ENCODE measurements around the gene CBX4.

CBX4 gene

GRCh38 chr17:79788455-79788854, 50.8 kb downstream of the CBX4 start:
- no peak overlapping the region for H3K27ac ChIP-seq (ENCODE audit: low read depth, low read length)
- no peaks in the 10 kb centered on the region for H3K9me3 ChIP-seq (ENCODE audit: insufficient read depth, low read length)
- no peak for TF ChIP-seq CTCF (IDR thresholded peaks at IDR 0.05; ENCODE audit: insufficient read depth, low read length, poor library complexity, severe bottlenecking)
- TF ChIP-seq EZH2phosphoT487 (conservative IDR thresholded peaks at IDR 0.05; ENCODE audit: low read length), result no peak
- no peak overlapping the region for H3K4me2 ChIP-seq (ENCODE audit: low read depth, low read length, poor library complexity, severe bottlenecking)
- H3K36me3 ChIP-seq (ENCODE audit: low read length), result no peaks in the 10 kb centered on the region
- H3K27me3 ChIP-seq (ENCODE audit: low read length), result no peaks in the 10 kb centered on the region
- no peaks in the 10 kb centered on the region for H4K20me1 ChIP-seq (ENCODE audit: low read depth, low read length)
- H3K9me2 ChIP-seq (replicated peaks; ENCODE audit: insufficient read depth, low read length), result no peaks in the 10 kb centered on the region
- 0 out of 2 replicates have a peak, but pooled peaks cover 2% of the 10 kb centered on the region for H3F3A ChIP-seq (ENCODE audit: insufficient read depth)
- H3K79me2 ChIP-seq (ENCODE audit: insufficient read depth, low read length), result no peaks in the 10 kb centered on the region
- no peak overlapping the region for H2AFZ ChIP-seq (ENCODE audit: low read depth, low read length, severe bottlenecking)
- no peak overlapping the region for H3K4me3 ChIP-seq (ENCODE audit: insufficient read depth, low read length, poor library complexity, severe bottlenecking)
- no peak overlapping the region for H3K9ac ChIP-seq (ENCODE audit: low read length)

GRCh38 chr17:79786930-79787643, 52.2 kb downstream of the CBX4 start:
- Histone ChIP-seq H4K20me1 (ENCODE audit: low read depth, low read length) (no peaks in the 10 kb centered on the region), H3K36me3 (ENCODE audit: low read length) (no peaks in the 10 kb centered on the region), H3K27ac (ENCODE audit: low read depth, low read length) (no peak overlapping the region), H3K9me3 (ENCODE audit: insufficient read depth, low read length) (no peaks in the 10 kb centered on the region), H2AFZ (ENCODE audit: low read depth, low read length, severe bottlenecking) (no peak overlapping the region), H3K4me2 (ENCODE audit: low read depth, low read length, poor library complexity, severe bottlenecking) (no peak overlapping the region), H3F3A (ENCODE audit: insufficient read depth) (0 out of 2 replicates have a peak, but pooled peaks cover 2% of the 10 kb centered on the region), H3K79me2 (ENCODE audit: insufficient read depth, low read length) (no peaks in the 10 kb centered on the region), H3K9ac (ENCODE audit: low read length) (no peak overlapping the region), H3K27me3 (ENCODE audit: low read length) (no peaks in the 10 kb centered on the region), H3K9me2 (replicated peaks; ENCODE audit: insufficient read depth, low read length) (no peaks in the 10 kb centered on the region), H3K4me3 (ENCODE audit: insufficient read depth, low read length, poor library complexity, severe bottlenecking) (no peak overlapping the region)
- no peak for TF ChIP-seq CTCF (IDR thresholded peaks at IDR 0.05; ENCODE audit: insufficient read depth, low read length, poor library complexity, severe bottlenecking)
- no peak for TF ChIP-seq EZH2phosphoT487 (conservative IDR thresholded peaks at IDR 0.05; ENCODE audit: low read length)

GRCh38 chr17:79785900-79786810, 53.1 kb downstream of the CBX4 start:
- Histone ChIP-seq H3K9me2 (replicated peaks; ENCODE audit: insufficient read depth, low read length) (no peaks in the 10 kb centered on the region), H3K27me3 (ENCODE audit: low read length) (no peaks in the 10 kb centered on the region), H3K27ac (ENCODE audit: low read depth, low read length) (no peak overlapping the region), H3K4me2 (ENCODE audit: low read depth, low read length, poor library complexity, severe bottlenecking) (no peak overlapping the region), H4K20me1 (ENCODE audit: low read depth, low read length) (no peaks in the 10 kb centered on the region), H3K4me3 (ENCODE audit: insufficient read depth, low read length, poor library complexity, severe bottlenecking) (no peak overlapping the region), H2AFZ (ENCODE audit: low read depth, low read length, severe bottlenecking) (no peak overlapping the region), H3F3A (ENCODE audit: insufficient read depth) (0 out of 2 replicates have a peak, but pooled peaks cover 2% of the 10 kb centered on the region), H3K9me3 (ENCODE audit: insufficient read depth, low read length) (no peaks in the 10 kb centered on the region), H3K79me2 (ENCODE audit: insufficient read depth, low read length) (no peaks in the 10 kb centered on the region), H3K9ac (ENCODE audit: low read length) (no peak overlapping the region), H3K36me3 (ENCODE audit: low read length) (no peaks in the 10 kb centered on the region)
- TF ChIP-seq EZH2phosphoT487 (conservative IDR thresholded peaks at IDR 0.05; ENCODE audit: low read length) (no peak), CTCF (IDR thresholded peaks at IDR 0.05; ENCODE audit: insufficient read depth, low read length, poor library complexity, severe bottlenecking) (no peak)

Measured in SU-DHL-6 (cell line).